GM12878 (cell line): ENCODE measurements around the gene SLC15A1. TPM values are rescaled to one million over a fixed set of nuclear protein-coding genes. Genes with fewer than 3 reads are reported as not detected.

Experiments
- ATAC-seq: fragments of 200-7000 bp; cut with Tn5 transposase; 3 replicates; pipeline ENCODE4 v1.9.1; 2020; ENCODE audit warnings: mild to moderate bottlenecking, moderate library complexity
- BruUV-seq: library from RNA; stranded (reverse); fragments of 400-500 nt; replicated peaks from 2 replicates; lab custom pipeline; 2021; lab: Mats Ljungman, UMichigan
- CTCF ChIA-PET: fragments of 300-600 bp; sonication (Branson Sonifier 250); formaldehyde crosslinking; extraction: SDS; loops from one replicate; lab custom pipeline; 2021; ENCODE audit warnings: inconsistent platforms; lab: Yijun Ruan, JAX
- POLR2A ChIA-PET: fragments of 350-600 bp; formaldehyde crosslinking; extraction: SDS; loops from one replicate; lab custom pipeline; 2021; ENCODE audit warnings: inconsistent platforms; lab: Charles Lee
- RAD21 ChIA-PET: fragments of 300-600 bp; sonication (Branson Sonifier 250); formaldehyde crosslinking; loops from one replicate; lab custom pipeline; 2023; ENCODE audit warnings: antibody characterized with exemption; ENCODE audit not compliant: unreplicated experiment; lab: Charles Lee
- SMC1A ChIA-PET: fragments of 300-600 bp; sonication (Branson Sonifier 250); formaldehyde crosslinking; loops from one replicate; lab custom pipeline; 2023; ENCODE audit not compliant: unreplicated experiment, uncharacterized antibody; lab: Charles Lee
- DNase-seq: peaks from one replicate; pipeline ENCODE4 v3.0.0-alpha.2; 2011; ENCODE audit warnings: low read depth, low spot score
- FAIRE-seq: peaks from 3 replicates; lab custom pipeline; 2011; peaks lifted over from hg19 to GRCh38; lab: Jason Lieb, UNC
- H2AFZ ChIP-seq: 2 replicates; pipeline ENCODE4 v1.6.0; 2011; ENCODE audit warnings: low read depth, low read length, control low read depth; ENCODE audit not compliant: control insufficient read depth
- H3K27ac ChIP-seq: 2 replicates; pipeline ENCODE4 v1.5.1; 2011; ENCODE audit warnings: control low read depth; ENCODE audit not compliant: control insufficient read depth, insufficient read depth
- H3K27me3 ChIP-seq, 2 experiments: replicated peaks in 1 of 2; 2 replicates each; pipeline versions ENCODE4 v1.6.0 to v1.6.1; 2011; ENCODE audit warnings: low read length in 1 of 2; ENCODE audit not compliant: control insufficient read depth in 2 of 2, insufficient read depth in 2 of 2
- H3K36me3 ChIP-seq, 2 experiments: 2 replicates each; pipeline ENCODE4 v1.5.1; 2011; ENCODE audit warnings: low read length in 1 of 2; ENCODE audit not compliant: control insufficient read depth in 2 of 2, insufficient read depth in 2 of 2
- H3K4me1 ChIP-seq: 2 replicates; pipeline ENCODE4 v1.6.1; 2011; ENCODE audit warnings: mild to moderate bottlenecking, low read length, moderate library complexity, mixed read lengths; ENCODE audit not compliant: control insufficient read depth, insufficient read depth
- H3K4me2 ChIP-seq: 2 replicates; pipeline ENCODE4 v1.6.0; 2011; ENCODE audit warnings: control low read depth; ENCODE audit not compliant: control insufficient read depth, insufficient read depth
- H3K4me3 ChIP-seq: fragments of 200-600 bp; sonication (generic); 2 replicates; pipeline ENCODE4 v1.5.1; 2016
- H3K79me2 ChIP-seq: 2 replicates; pipeline ENCODE4 v1.6.0; 2011; ENCODE audit warnings: low read length; ENCODE audit not compliant: control insufficient read depth, insufficient read depth
- H3K9ac ChIP-seq: 2 replicates; pipeline ENCODE4 v1.8.0; 2011; ENCODE audit warnings: low read length, control low read depth, mixed read lengths; ENCODE audit not compliant: control insufficient read depth, insufficient read depth
- H3K9me3 ChIP-seq: replicated peaks from 3 replicates; pipeline ENCODE4 v1.5.1; 2011; ENCODE audit warnings: mild to moderate bottlenecking, low read length; ENCODE audit not compliant: control insufficient read depth, insufficient read depth
- H4K20me1 ChIP-seq: 2 replicates; pipeline ENCODE4 v1.6.0; 2011; ENCODE audit not compliant: control insufficient read depth, insufficient read depth
- ASH2L ChIP-seq: fragments of 300-600, 200-600 bp; sonication (generic); IDR thresholded peaks from 2 replicates; pipeline ENCODE4 v1.6.1; 2017; ENCODE audit warnings: low read depth, mild to moderate bottlenecking, borderline replicate concordance
- CBFB ChIP-seq: IDR thresholded peaks from 2 replicates; pipeline ENCODE4 v1.6.1; 2016; ENCODE audit warnings: antibody characterized with exemption, low read depth
- CHD4 ChIP-seq: fragments of 200-600 bp; sonication (generic); IDR thresholded peaks from 2 replicates; pipeline ENCODE4 v1.6.1; 2016; ENCODE audit warnings: mild to moderate bottlenecking
- GABPA ChIP-seq: IDR thresholded peaks from 2 replicates; pipeline ENCODE4 v1.6.1; 2014; ENCODE audit warnings: antibody characterized with exemption, low read depth, mild to moderate bottlenecking, inconsistent platforms
- NR2C1 ChIP-seq: fragments of 450-650 bp; IDR thresholded peaks from 2 replicates; pipeline ENCODE4 v1.6.1; 2017; ENCODE audit warnings: antibody characterized with exemption, mild to moderate bottlenecking, moderate library complexity
- POLR2A ChIP-seq: IDR thresholded peaks from 2 replicates; pipeline ENCODE4 v1.6.1; 2011; ENCODE audit warnings: low read depth, mild to moderate bottlenecking, low read length
- RAD21 ChIP-seq: IDR thresholded peaks from 2 replicates; pipeline ENCODE4 v1.6.1; 2011; ENCODE audit warnings: mild to moderate bottlenecking, low read depth, low read length, moderate library complexity; ENCODE audit not compliant: insufficient read depth
- SUPT20H ChIP-seq: IDR thresholded peaks from 2 replicates; pipeline ENCODE4 v1.6.1; 2011; ENCODE audit warnings: low read depth, mild to moderate bottlenecking, low read length, moderate library complexity, borderline replicate concordance; ENCODE audit not compliant: control insufficient read depth
- TCF12 ChIP-seq: IDR thresholded peaks from 2 replicates; pipeline ENCODE4 v1.6.1; 2011; ENCODE audit warnings: low read depth, mild to moderate bottlenecking, low read length
- WRNIP1 ChIP-seq: IDR thresholded peaks from 2 replicates; pipeline ENCODE4 v1.6.1; 2011; ENCODE audit warnings: low read depth, low read length, improper control_type of control experiment, borderline replicate concordance
- ZNF592 ChIP-seq: fragments of 450-650 bp; IDR thresholded peaks from 2 replicates; pipeline ENCODE4 v1.6.1; 2017; ENCODE audit warnings: mild to moderate bottlenecking, moderate library complexity
- WGBS: methylation state at CpG from one replicate; pipeline ENCODE4 v1.1.6; 2016; ENCODE audit warnings: low lambda C conversion rate; ENCODE audit not compliant: insufficient replicate concordance, insufficient coverage; ENCODE audit errors: missing lambda C conversion rate; 5-methylcytosine and 5-hydroxymethylcytosine counted together
- in situ Hi-C: fragments of 300-500 bp; cut with MboI; formaldehyde crosslinking; loops from 9 replicates; pipeline ENCODE4 v1.14.3; 2018; ENCODE audit warnings: mixed read lengths
- intact Hi-C: fragments of 100-400 bp; cut with micrococcal nuclease; formaldehyde crosslinking; loops from one replicate; pipeline ENCODE4 v1.14.2; 2022; ENCODE audit not compliant: unreplicated experiment
- polyA plus RNA-seq, 11 experiments: library from polyadenylated mRNA; depleted of rRNA in 4 of 11; unstranded in 6 of 11; stranded (reverse) in 5 of 11; fragments of >200 nt; fragmentation: Nextera tagmentation in 4 of 11; fragmentation: Illumina TruSeq in 1 of 11; extraction: Ambion mirVana in 4 of 11; extraction: Trizol in 1 of 11; gene quantifications; 1 replicate in 1 of 11; 2 replicates in 10 of 11; pipeline versions ENCODE4 v1.2.1 to v1.2.3, GENCODE V29; 2011 to 2016; ENCODE audit warnings: inconsistent platforms in 2 of 11, missing spikeins in 2 of 11, low read depth in 1 of 11
- total RNA-seq, 4 experiments: library from RNA; depleted of rRNA in 3 of 4; stranded (reverse); fragments of >200 nt in 3 of 4; fragmentation: Illumina TruSeq in 1 of 4; extraction: Trizol in 1 of 4; gene quantifications; 2 replicates each; pipeline versions ENCODE4 v1.2.1 to v1.2.3, GENCODE V29; 2013 to 2021
- TF ChIP-seq, protein P1 (sequence below): fragments of 450-650 bp; IDR thresholded peaks from 2 replicates; pipeline ENCODE4 v1.6.1; 2017; ENCODE audit warnings: antibody characterized with exemption, mild to moderate bottlenecking, moderate library complexity
- TF ChIP-seq, protein P2 (sequence below): IDR thresholded peaks from 2 replicates; pipeline ENCODE4 v1.6.1; 2012; ENCODE audit warnings: mild to moderate bottlenecking, low read depth, low read length

The SLC15A1 gene
- total and polyA plus RNA-seq, 10 of the 15 experiments (the other 5 are each of a cell fraction or from before 2014, with no cell fraction given), result not detected

DNA sequence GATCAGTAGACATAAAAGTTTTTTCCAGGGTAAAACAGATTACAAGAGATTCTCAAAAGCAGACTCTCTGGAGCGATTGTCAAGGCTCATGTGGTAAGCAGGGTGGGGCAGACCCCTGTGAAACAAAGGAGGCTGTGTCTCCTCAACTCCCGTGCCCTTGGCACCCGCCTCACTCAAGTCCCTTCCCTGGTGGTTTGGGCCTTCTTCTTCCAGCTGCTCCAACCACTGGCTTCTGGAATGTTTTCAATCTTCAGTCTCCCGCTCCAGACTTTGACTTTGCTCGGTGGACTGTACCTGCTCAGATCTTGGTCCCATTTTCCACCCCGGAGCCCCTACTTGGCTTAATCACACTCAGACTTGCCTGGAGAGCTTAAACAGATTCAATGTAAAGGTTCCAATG is 100.7 kb downstream of the SLC15A1 start:
- Histone ChIP-seq H3K4me3 (no peak overlapping the region), H3K4me1 (peaks cover 3% of the 10 kb centered on the region; the same call in 1 of the 2 replicates), H3K9ac (no peak overlapping the region), H4K20me1 (no peaks in the 10 kb centered on the region), H3K27ac (no peak overlapping the region), H3K9me3 (no peaks in the 10 kb centered on the region), H2AFZ (no peak overlapping the region), H3K27me3 (no peaks in the 10 kb centered on the region), H3K36me3 (no peaks in the 10 kb centered on the region), H3K79me2 (no peaks in the 10 kb centered on the region; the same call in 1 of the 2 replicates), H3K4me2 (no peak overlapping the region)
- no peak for ATAC-seq
- ChIA-PET POLR2A (interaction anchor here (0.6 to 0.8 kb wide), 2 partner anchors 98 to 165 kb away, joined by 3 to 4 read pairs; no protein-coding TSS in a partner anchor), SMC1A (interaction anchor here (0.7 to 5.0 kb wide), 16 partner anchors 12 to 205 kb away, joined by 3 to 66 read pairs (median 5); no protein-coding TSS in a partner anchor), CTCF (interaction anchor here (0.6 to 6.7 kb wide), 14 partner anchors 10 to 225 kb away, joined by 3 to 135 read pairs (median 19); no protein-coding TSS in a partner anchor), RAD21 (interaction anchor here (0.7 to 5.2 kb wide), 13 partner anchors 20 to 795 kb away, joined by 3 to 89 read pairs (median 6); no protein-coding TSS in a partner anchor)
- 87% methylated on average over 6 of the region's 6 CpGs for WGBS
- no TSS peak for BruUV-seq
- intact Hi-C loops (loop anchor here (5.0 kb wide), 2 partner anchors 79 to 184 kb away; no protein-coding TSS in a partner anchor), in situ Hi-C loops (no loop called here)
- no peak for FAIRE-seq
- DNase-seq, result no peak
- TF ChIP-seq, protein P1, sequence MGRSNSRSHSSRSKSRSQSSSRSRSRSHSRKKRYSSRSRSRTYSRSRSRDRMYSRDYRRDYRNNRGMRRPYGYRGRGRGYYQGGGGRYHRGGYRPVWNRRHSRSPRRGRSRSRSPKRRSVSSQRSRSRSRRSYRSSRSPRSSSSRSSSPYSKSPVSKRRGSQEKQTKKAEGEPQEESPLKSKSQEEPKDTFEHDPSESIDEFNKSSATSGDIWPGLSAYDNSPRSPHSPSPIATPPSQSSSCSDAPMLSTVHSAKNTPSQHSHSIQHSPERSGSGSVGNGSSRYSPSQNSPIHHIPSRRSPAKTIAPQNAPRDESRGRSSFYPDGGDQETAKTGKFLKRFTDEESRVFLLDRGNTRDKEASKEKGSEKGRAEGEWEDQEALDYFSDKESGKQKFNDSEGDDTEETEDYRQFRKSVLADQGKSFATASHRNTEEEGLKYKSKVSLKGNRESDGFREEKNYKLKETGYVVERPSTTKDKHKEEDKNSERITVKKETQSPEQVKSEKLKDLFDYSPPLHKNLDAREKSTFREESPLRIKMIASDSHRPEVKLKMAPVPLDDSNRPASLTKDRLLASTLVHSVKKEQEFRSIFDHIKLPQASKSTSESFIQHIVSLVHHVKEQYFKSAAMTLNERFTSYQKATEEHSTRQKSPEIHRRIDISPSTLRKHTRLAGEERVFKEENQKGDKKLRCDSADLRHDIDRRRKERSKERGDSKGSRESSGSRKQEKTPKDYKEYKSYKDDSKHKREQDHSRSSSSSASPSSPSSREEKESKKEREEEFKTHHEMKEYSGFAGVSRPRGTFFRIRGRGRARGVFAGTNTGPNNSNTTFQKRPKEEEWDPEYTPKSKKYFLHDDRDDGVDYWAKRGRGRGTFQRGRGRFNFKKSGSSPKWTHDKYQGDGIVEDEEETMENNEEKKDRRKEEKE, result no peak
- TF ChIP-seq GABPA (no peak), TCF12 (no peak), WRNIP1 (no peak), ASH2L (no peak), CBFB (no peak), POLR2A (no peak), RAD21 (no peak), SUPT20H (no peak), CHD4 (no peak), ZNF592 (no peak), NR2C1 (no peak)
- TF ChIP-seq, protein P2, sequence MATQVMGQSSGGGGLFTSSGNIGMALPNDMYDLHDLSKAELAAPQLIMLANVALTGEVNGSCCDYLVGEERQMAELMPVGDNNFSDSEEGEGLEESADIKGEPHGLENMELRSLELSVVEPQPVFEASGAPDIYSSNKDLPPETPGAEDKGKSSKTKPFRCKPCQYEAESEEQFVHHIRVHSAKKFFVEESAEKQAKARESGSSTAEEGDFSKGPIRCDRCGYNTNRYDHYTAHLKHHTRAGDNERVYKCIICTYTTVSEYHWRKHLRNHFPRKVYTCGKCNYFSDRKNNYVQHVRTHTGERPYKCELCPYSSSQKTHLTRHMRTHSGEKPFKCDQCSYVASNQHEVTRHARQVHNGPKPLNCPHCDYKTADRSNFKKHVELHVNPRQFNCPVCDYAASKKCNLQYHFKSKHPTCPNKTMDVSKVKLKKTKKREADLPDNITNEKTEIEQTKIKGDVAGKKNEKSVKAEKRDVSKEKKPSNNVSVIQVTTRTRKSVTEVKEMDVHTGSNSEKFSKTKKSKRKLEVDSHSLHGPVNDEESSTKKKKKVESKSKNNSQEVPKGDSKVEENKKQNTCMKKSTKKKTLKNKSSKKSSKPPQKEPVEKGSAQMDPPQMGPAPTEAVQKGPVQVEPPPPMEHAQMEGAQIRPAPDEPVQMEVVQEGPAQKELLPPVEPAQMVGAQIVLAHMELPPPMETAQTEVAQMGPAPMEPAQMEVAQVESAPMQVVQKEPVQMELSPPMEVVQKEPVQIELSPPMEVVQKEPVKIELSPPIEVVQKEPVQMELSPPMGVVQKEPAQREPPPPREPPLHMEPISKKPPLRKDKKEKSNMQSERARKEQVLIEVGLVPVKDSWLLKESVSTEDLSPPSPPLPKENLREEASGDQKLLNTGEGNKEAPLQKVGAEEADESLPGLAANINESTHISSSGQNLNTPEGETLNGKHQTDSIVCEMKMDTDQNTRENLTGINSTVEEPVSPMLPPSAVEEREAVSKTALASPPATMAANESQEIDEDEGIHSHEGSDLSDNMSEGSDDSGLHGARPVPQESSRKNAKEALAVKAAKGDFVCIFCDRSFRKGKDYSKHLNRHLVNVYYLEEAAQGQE, result no peak
